Measurements from ENCODE around the gene CSKMT. TPM values are rescaled to one million over a fixed set of nuclear protein-coding genes. Genes with fewer than 3 reads are reported as not detected.

Gene CSKMT
- total RNA-seq, 1 donor from 2014 or later = 21.3 TPM

GRCh38 chr11:62715150-62716130 lies 50.3 kb downstream of the CSKMT start:
- H3K36me3 ChIP-seq (ENCODE audit: control insufficient read depth, insufficient read depth, low read length) = peaks cover 37% of the 10 kb centered on the region
- DNase-seq (ENCODE audit: low read depth) (no peak), FAIRE-seq (no peak)
- H3K4me3 ChIP-seq (ENCODE audit: low read depth, low read length) = no peak overlapping the region
- H3K27me3 ChIP-seq (ENCODE audit: control insufficient read depth, insufficient read depth, low read length) = no peaks in the 10 kb centered on the region
- no peak for TF ChIP-seq CTCF (IDR thresholded peaks at IDR 0.05; ENCODE audit: insufficient read depth, low read length, severe bottlenecking)

- H3K27me3 ChIP-seq (ENCODE audit: control insufficient read depth, insufficient read depth, low read length) = no peaks in the 10 kb centered on the region
- H3K4me3 ChIP-seq (ENCODE audit: low read depth, low read length) = no peak overlapping the region
- TF ChIP-seq CTCF (IDR thresholded peaks at IDR 0.05; ENCODE audit: insufficient read depth, low read length, severe bottlenecking) = no peak
- peaks cover 39% of the 10 kb centered on the region for H3K36me3 ChIP-seq (ENCODE audit: control insufficient read depth, insufficient read depth, low read length)
- FAIRE-seq (no peak), DNase-seq (ENCODE audit: low read depth) (no peak)
These were observed 51.1 kb downstream of the CSKMT start for GRCh38 chr11:62716206-62716605.

- H3K36me3 ChIP-seq (ENCODE audit: control insufficient read depth, insufficient read depth, low read length) = peaks cover 43% of the 10 kb centered on the region
- FAIRE-seq (no peak), DNase-seq (ENCODE audit: low read depth) (no peak)
- no peak for TF ChIP-seq CTCF (IDR thresholded peaks at IDR 0.05; ENCODE audit: insufficient read depth, low read length, severe bottlenecking)
- no peak overlapping the region for H3K4me3 ChIP-seq (ENCODE audit: low read depth, low read length)
- H3K27me3 ChIP-seq (ENCODE audit: control insufficient read depth, insufficient read depth, low read length) = no peaks in the 10 kb centered on the region
These were observed 51.7 kb downstream of the CSKMT start for GRCh38 chr11:62716816-62717215.

Other genes with a start within 250 kb of the CSKMT start
- not detected in 2 replicates for gene SCGB1A1, start 246.3 kb upstream of the CSKMT start, total RNA-seq
- 354 and 607 TPM in 2 replicates for gene AHNAK, start 118.5 kb upstream of the CSKMT start, total RNA-seq
- gene EEF1G, start 91.4 kb upstream of the CSKMT start, total RNA-seq = 2,058 and 2,441 TPM in 2 replicates
- gene TUT1, start 73.8 kb upstream of the CSKMT start, total RNA-seq = 7.0 and 9.5 TPM in 2 replicates
- gene MTA2, start 63.4 kb upstream of the CSKMT start, total RNA-seq = 150 and 162 TPM in 2 replicates
- 10.0 and 11.1 TPM in 2 replicates for gene EML3, start 52.5 kb upstream of the CSKMT start, total RNA-seq
- 2.6 and 2.8 TPM in 2 replicates for gene ROM1, start 52.1 kb upstream of the CSKMT start, total RNA-seq
- gene B3GAT3, start 43.3 kb upstream of the CSKMT start, total RNA-seq = 24.2 and 26.2 TPM in 2 replicates
- gene GANAB, start 18.7 kb upstream of the CSKMT start, total RNA-seq = 138 TPM in 2 replicates
- 17.1 and 19.8 TPM in 2 replicates for gene INTS5, start 12.0 kb upstream of the CSKMT start, total RNA-seq
- 79.5 and 83.7 TPM in 2 replicates for gene C11orf98, start 102 bp upstream of the CSKMT start, total RNA-seq
- gene UQCC3, start 6.4 kb downstream of the CSKMT start, total RNA-seq = 27.9 and 29.4 TPM in 2 replicates
- 0.77 and 1.1 TPM in 2 replicates for gene LBHD1, start 7.0 kb downstream of the CSKMT start, total RNA-seq
- 176 and 227 TPM in 2 replicates for gene UBXN1, start 13.8 kb downstream of the CSKMT start, total RNA-seq
- 0.26 and 1.2 TPM in 2 replicates for gene LRRN4CL, start 24.2 kb downstream of the CSKMT start, total RNA-seq
- 23.7 and 42.0 TPM in 2 replicates for gene BSCL2, start 42.1 kb downstream of the CSKMT start, total RNA-seq
- not detected in 2 replicates for gene GNG3, start 42.4 kb downstream of the CSKMT start, total RNA-seq
- 9.2 and 15.2 TPM in 2 replicates for gene HNRNPUL2, start 62.1 kb downstream of the CSKMT start, total RNA-seq
- gene TTC9C, start 63.2 kb downstream of the CSKMT start, total RNA-seq = 21.4 and 27.4 TPM in 2 replicates
- gene ZBTB3, start 88.8 kb downstream of the CSKMT start, total RNA-seq = 11.0 and 11.6 TPM in 2 replicates
- 102 and 121 TPM in 2 replicates for gene POLR2G, start 96.3 kb downstream of the CSKMT start, total RNA-seq
- 16.6 and 17.1 TPM in 2 replicates for gene TAF6L, start 106.1 kb downstream of the CSKMT start, total RNA-seq
- 19.0 and 30.0 TPM in 2 replicates for gene TMEM179B, start 122.1 kb downstream of the CSKMT start, total RNA-seq
- 18.6 and 19.5 TPM in 2 replicates for gene TMEM223, start 126.7 kb downstream of the CSKMT start, total RNA-seq
- gene NXF1, start 140.1 kb downstream of the CSKMT start, total RNA-seq = 13.4 and 15.3 TPM in 2 replicates
- gene STX5, start 166.7 kb downstream of the CSKMT start, total RNA-seq = 31.3 and 36.2 TPM in 2 replicates
- not detected in 2 replicates for gene TEX54, start 167.5 kb downstream of the CSKMT start, total RNA-seq
- 59.0 and 113 TPM in 2 replicates for gene WDR74, start 174.3 kb downstream of the CSKMT start, total RNA-seq
- 1,292 and 1,548 TPM in 2 replicates for gene SLC3A2, start 215.6 kb downstream of the CSKMT start, total RNA-seq

All from bronchial epithelial cell (primary cell).